Liver (tissue), 9 donors: ENCODE results near the gene FNTB. TPM values are rescaled to one million over a fixed set of nuclear protein-coding genes. Genes with fewer than 3 reads are reported as not detected.

Experiments used
- DNase-seq: peaks from one replicate; pipeline ENCODE4 v3.0.0-alpha.2; 2017; ENCODE audit warnings: low spot score
- H3K27ac ChIP-seq, 2 donors: one replicate each; pipeline ENCODE4 v1.7.0; 2013; ENCODE audit warnings: inconsistent platforms in 2 of 2, low read length in 2 of 2, control low read depth in 1 of 2, low read depth in 1 of 2, mild to moderate bottlenecking in 1 of 2
- H3K27me3 ChIP-seq, 4 donors: one replicate each; pipeline versions ENCODE4 v1.6.1 to v1.7.0; 2013; ENCODE audit warnings: low read length in 3 of 4, inconsistent platforms in 1 of 4, mild to moderate bottlenecking in 1 of 4, moderate library complexity in 1 of 4; ENCODE audit not compliant: control insufficient read depth in 4 of 4, insufficient read depth in 4 of 4
- H3K36me3 ChIP-seq, 4 donors: one replicate each; pipeline versions ENCODE4 v1.6.1 to v1.7.0; 2013; ENCODE audit warnings: low read length in 3 of 4, mild to moderate bottlenecking in 3 of 4, low read depth in 1 of 4, moderate library complexity in 1 of 4; ENCODE audit not compliant: control insufficient read depth in 4 of 4, insufficient read depth in 3 of 4
- H3K4me1 ChIP-seq, 4 donors: one replicate each; pipeline versions ENCODE4 v1.6.1 to v1.7.0; 2013; ENCODE audit warnings: low read length in 3 of 4, mild to moderate bottlenecking in 3 of 4, moderate library complexity in 1 of 4; ENCODE audit not compliant: control insufficient read depth in 4 of 4, insufficient read depth in 4 of 4
- H3K4me3 ChIP-seq, 3 donors: one replicate each; pipeline versions ENCODE4 v1.6.1 to v1.7.0; 2013; ENCODE audit warnings: low read length in 3 of 3, control low read depth in 1 of 3, low read depth in 1 of 3, mild to moderate bottlenecking in 1 of 3
- H3K9ac ChIP-seq, 2 donors: one replicate each; pipeline ENCODE4 v1.7.0; 2013; ENCODE audit warnings: low read length in 2 of 2, mild to moderate bottlenecking in 2 of 2, moderate library complexity in 2 of 2, control low read depth in 1 of 2, low read depth in 1 of 2
- H3K9me3 ChIP-seq, 4 donors: one replicate each; pipeline versions ENCODE4 v1.6.1 to v1.7.0; 2013; ENCODE audit warnings: low read length in 3 of 4; ENCODE audit not compliant: control insufficient read depth in 4 of 4
- FOXA2 ChIP-seq: IDR thresholded peaks from 2 replicates; pipeline ENCODE4 v1.6.1; 2016; ENCODE audit warnings: antibody characterized with exemption
- GABPA ChIP-seq, 2 donors: IDR thresholded peaks in 1 of 2; conservative IDR thresholded peaks in 1 of 2; 2 replicates each; pipeline ENCODE4 v1.6.1; 2016; ENCODE audit warnings: antibody characterized with exemption in 2 of 2, mild to moderate bottlenecking in 1 of 2, moderate library complexity in 1 of 2
- HNF4A ChIP-seq, 2 donors: conservative IDR thresholded peaks; 2 replicates each; pipeline ENCODE4 v1.6.1; 2016; ENCODE audit warnings: antibody characterized with exemption in 2 of 2, mild to moderate bottlenecking in 2 of 2
- HNF4G ChIP-seq: IDR thresholded peaks from 2 replicates; pipeline ENCODE4 v1.6.1; 2016; ENCODE audit warnings: antibody characterized with exemption
- JUND ChIP-seq, 2 donors: IDR thresholded peaks; 2 replicates each; pipeline ENCODE4 v1.6.1; 2016; ENCODE audit warnings: antibody characterized with exemption in 2 of 2
- MAX ChIP-seq: IDR thresholded peaks from 2 replicates; pipeline ENCODE4 v1.6.1; 2016; ENCODE audit warnings: antibody characterized with exemption
- NR2F2 ChIP-seq: IDR thresholded peaks from 2 replicates; pipeline ENCODE4 v1.6.1; 2016; ENCODE audit warnings: antibody characterized with exemption
- RAD21 ChIP-seq, 2 donors: IDR thresholded peaks; 2 replicates each; pipeline ENCODE4 v1.6.1; 2016; ENCODE audit warnings: antibody characterized with exemption in 2 of 2, mild to moderate bottlenecking in 2 of 2
- RXRA ChIP-seq, 2 donors: IDR thresholded peaks; 2 replicates each; pipeline ENCODE4 v1.6.1; 2017 to 2018; ENCODE audit warnings: antibody characterized with exemption in 2 of 2, mild to moderate bottlenecking in 1 of 2
- SP1 ChIP-seq: IDR thresholded peaks from 2 replicates; pipeline ENCODE4 v1.6.1; 2018; ENCODE audit warnings: antibody characterized with exemption, mild to moderate bottlenecking
- TAF1 ChIP-seq: conservative IDR thresholded peaks from 2 replicates; pipeline ENCODE4 v1.6.1; 2016; ENCODE audit warnings: antibody characterized with exemption, mild to moderate bottlenecking
- YY1 ChIP-seq: IDR thresholded peaks from 2 replicates; pipeline ENCODE4 v1.6.1; 2016; ENCODE audit warnings: antibody characterized with exemption, mild to moderate bottlenecking
- ZBTB33 ChIP-seq: IDR thresholded peaks from 2 replicates; pipeline ENCODE4 v1.6.1; 2016; ENCODE audit warnings: antibody characterized with exemption
- WGBS: extraction: QIAGEN DNeasy Blood & Tissue Kit; methylation state at CpG from one replicate; pipeline ENCODE4 v1.1.7; 2013; 5-methylcytosine and 5-hydroxymethylcytosine counted together
- polyA plus RNA-seq, 2 donors: library from polyadenylated mRNA; stranded (reverse) in 1 of 2; unstranded in 1 of 2; fragments of 200-250 nt in 1 of 2; fragments of >200 nt in 1 of 2; fragmentation: Nextera tagmentation in 1 of 2; extraction: Ambion mirVana in 1 of 2; gene quantifications; one replicate each; pipeline versions ENCODE4 v1.2.1 to v1.2.3, GENCODE V29; 2013 to 2015
- total RNA-seq, 2 donors: library from RNA; depleted of rRNA; stranded (reverse); fragments of >200 nt; gene quantifications; one replicate each; pipeline ENCODE4 v1.2.3, GENCODE V29; 2014
- TF ChIP-seq, protein P1 (sequence below): IDR thresholded peaks from 2 replicates; pipeline ENCODE4 v1.6.1; 2016; ENCODE audit warnings: antibody characterized with exemption
- TF ChIP-seq, protein P2 (sequence below): fragments of 150-350 bp; IDR thresholded peaks from 2 replicates; pipeline ENCODE4 v1.5.1; 2017; ENCODE audit warnings: improper control_type of control experiment, low read depth, low read length; ENCODE audit not compliant: missing input control
- donor health status: healthy.
- donor health status: healthy.
- donor health status: healthy.
- donor health status: healthy.
- donor health status: healthy.

Gene FNTB
- total and polyA plus RNA-seq, 4 donors, result 6.3 to 17.2 (median 9.0) TPM

DNA sequence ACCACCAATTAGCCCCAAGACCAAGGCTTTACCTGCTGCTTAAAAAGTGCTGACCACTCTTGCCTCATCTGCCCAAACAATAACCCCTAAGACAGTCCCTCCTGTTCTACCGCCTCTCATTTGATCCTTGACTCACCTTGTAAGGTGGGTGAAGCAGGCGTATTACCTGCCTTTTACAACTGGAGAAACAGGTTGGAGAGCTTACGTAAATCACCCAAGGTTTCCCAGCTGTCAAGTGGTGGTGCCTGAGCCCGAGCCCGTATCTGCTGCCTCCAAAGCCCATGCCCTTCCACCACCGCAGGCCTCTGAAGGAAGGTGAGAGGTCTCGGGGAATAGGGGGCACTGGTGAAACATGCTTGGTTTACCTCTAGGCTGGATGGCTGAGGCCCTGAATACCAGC is 79.0 kb downstream of the FNTB start (continued):
- TF ChIP-seq, protein P1, sequence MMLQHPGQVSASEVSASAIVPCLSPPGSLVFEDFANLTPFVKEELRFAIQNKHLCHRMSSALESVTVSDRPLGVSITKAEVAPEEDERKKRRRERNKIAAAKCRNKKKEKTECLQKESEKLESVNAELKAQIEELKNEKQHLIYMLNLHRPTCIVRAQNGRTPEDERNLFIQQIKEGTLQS, result no peak
- TF ChIP-seq SP1, result no peak

DNA sequence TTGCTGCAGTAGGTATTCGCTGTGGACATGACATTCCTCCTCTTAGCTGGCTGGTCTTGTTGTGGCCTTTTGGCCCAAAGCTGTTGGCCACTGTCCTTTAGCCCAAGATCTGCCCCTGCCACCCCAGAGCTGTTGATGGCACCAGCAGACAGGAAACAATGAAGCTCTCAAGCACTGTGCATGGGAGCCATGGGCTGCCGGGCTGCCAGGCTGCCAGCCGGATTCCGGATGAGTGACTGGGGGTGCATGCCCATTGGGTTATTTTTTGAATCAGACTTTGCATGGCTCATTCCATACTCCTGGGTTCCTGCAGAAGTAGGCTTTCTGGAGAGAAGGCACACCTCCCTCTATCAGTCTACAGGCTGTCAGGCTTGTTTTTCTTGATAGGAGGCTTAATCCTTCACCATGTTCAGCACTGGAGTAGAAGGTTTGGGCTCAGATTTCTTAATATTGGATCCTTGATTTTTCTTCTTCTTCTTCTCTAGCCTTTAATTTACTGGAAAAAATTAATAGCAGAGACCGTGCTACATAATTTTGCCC is 83.2 kb downstream of the FNTB start:
- H3K9me3 ChIP-seq, result no peaks in the 10 kb centered on the region
- H3K4me3 ChIP-seq, result no peak overlapping the region
- H3K9ac ChIP-seq, result no peak overlapping the region
- DNase-seq, result no peak
- no peak for TF ChIP-seq HNF4A (conservative IDR thresholded peaks at IDR 0.05)
- no peak for TF ChIP-seq RAD21 (IDR thresholded peaks at IDR 0.05)
- no peak overlapping the region for H3K27ac ChIP-seq
- WGBS, result 96% methylated on average over 5 of the region's 5 CpGs
- H3K27me3 ChIP-seq, result no peaks in the 10 kb centered on the region
- peaks cover 0 to 29% (median 12%) of the 10 kb centered on the region in 4 donors for H3K36me3 ChIP-seq
- peaks cover 0 to 8% (median under 1%) of the 10 kb centered on the region in 4 donors for H3K4me1 ChIP-seq

DNA sequence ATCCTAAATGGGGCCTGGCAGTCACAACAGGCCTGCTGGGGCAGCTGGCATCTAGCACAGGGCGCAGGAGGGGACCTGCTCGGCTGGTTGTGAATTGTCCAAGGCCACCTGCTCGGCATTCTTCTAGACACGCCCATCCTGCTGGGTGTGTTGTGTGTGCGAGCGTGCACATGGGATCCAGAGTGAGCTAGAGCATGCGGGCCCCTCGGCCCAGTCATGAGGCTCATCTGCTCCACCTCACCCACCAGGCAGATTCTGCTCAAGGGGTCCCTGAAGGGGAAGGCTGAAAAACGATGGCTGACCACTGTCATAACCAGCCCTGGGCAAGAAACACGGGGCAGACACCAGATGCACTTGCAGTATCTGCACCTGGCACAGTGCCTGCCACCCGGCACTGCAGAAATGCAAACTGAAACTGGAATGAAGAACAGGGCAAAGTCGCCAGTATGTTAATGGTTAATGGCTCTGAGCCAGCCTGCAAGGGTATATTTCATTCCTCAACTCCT is 83.8 kb downstream of the FNTB start:
- TF ChIP-seq HNF4G, result no peak
- no peak for TF ChIP-seq SP1
- no peak for TF ChIP-seq RXRA (IDR thresholded peaks at IDR 0.05)
- TF ChIP-seq GABPA (IDR thresholded peaks at IDR 0.05 in 1 of 2, conservative IDR thresholded peaks at IDR 0.05 in 1 of 2), result no peak
- TF ChIP-seq YY1, result no peak
- TF ChIP-seq RAD21 (IDR thresholded peaks at IDR 0.05), result no peak
- no peak for TF ChIP-seq MAX
- no peak for TF ChIP-seq HNF4A (conservative IDR thresholded peaks at IDR 0.05)
- TF ChIP-seq, protein P2, sequence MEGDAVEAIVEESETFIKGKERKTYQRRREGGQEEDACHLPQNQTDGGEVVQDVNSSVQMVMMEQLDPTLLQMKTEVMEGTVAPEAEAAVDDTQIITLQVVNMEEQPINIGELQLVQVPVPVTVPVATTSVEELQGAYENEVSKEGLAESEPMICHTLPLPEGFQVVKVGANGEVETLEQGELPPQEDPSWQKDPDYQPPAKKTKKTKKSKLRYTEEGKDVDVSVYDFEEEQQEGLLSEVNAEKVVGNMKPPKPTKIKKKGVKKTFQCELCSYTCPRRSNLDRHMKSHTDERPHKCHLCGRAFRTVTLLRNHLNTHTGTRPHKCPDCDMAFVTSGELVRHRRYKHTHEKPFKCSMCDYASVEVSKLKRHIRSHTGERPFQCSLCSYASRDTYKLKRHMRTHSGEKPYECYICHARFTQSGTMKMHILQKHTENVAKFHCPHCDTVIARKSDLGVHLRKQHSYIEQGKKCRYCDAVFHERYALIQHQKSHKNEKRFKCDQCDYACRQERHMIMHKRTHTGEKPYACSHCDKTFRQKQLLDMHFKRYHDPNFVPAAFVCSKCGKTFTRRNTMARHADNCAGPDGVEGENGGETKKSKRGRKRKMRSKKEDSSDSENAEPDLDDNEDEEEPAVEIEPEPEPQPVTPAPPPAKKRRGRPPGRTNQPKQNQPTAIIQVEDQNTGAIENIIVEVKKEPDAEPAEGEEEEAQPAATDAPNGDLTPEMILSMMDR, result no peak
- TF ChIP-seq FOXA2, result no peak
- TF ChIP-seq TAF1, result no peak
- no peak for DNase-seq
- no peaks in the 10 kb centered on the region for H3K9me3 ChIP-seq
- H3K4me1 ChIP-seq, result peaks cover 0 to 8% (median under 1%) of the 10 kb centered on the region in 4 donors
- no peak overlapping the region for H3K27ac ChIP-seq
- no peaks in the 10 kb centered on the region for H3K27me3 ChIP-seq
- no peak overlapping the region for H3K9ac ChIP-seq
- H3K4me3 ChIP-seq, result no peak overlapping the region
- WGBS, result 71% methylated on average over 12 of the region's 12 CpGs
- peaks cover 0 to 26% (median 9%) of the 10 kb centered on the region in 4 donors for H3K36me3 ChIP-seq

GRCh38 chr14:65071544-65071943 is 84.8 kb downstream of the FNTB start:
- no peak overlapping the region for H3K27ac ChIP-seq
- DNase-seq, result no peak
- no peaks in the 10 kb centered on the region for H3K9me3 ChIP-seq
- H3K4me1 ChIP-seq, result peaks cover 0 to 8% (median under 1%) of the 10 kb centered on the region in 4 donors
- no peak overlapping the region for H3K9ac ChIP-seq
- peaks cover 0 to 30% (median 10%) of the 10 kb centered on the region in 4 donors for H3K36me3 ChIP-seq
- no peaks in the 10 kb centered on the region for H3K27me3 ChIP-seq
- 97% methylated on average over 3 of the region's 3 CpGs for WGBS
- no peak overlapping the region for H3K4me3 ChIP-seq
- TF ChIP-seq, protein P2, result no peak
- no peak for TF ChIP-seq FOXA2
- no peak for TF ChIP-seq HNF4A (conservative IDR thresholded peaks at IDR 0.05)
- no peak for TF ChIP-seq NR2F2
- no peak for TF ChIP-seq ZBTB33
- no peak for TF ChIP-seq HNF4G
- no peak for TF ChIP-seq JUND (IDR thresholded peaks at IDR 0.05)
- TF ChIP-seq RAD21 (IDR thresholded peaks at IDR 0.05), result no peak
